HG03064 (cell line): Measurements from ENCODE around the gene KPNB1.

Experiments used
- ATAC-seq: cut with Tn5 transposase; IDR thresholded peaks from one replicate; pipeline ENCODE4 v1.9.1; 2021; ENCODE audit warnings: low read depth; ENCODE audit not compliant: unreplicated experiment

KPNB1 gene

DNA sequence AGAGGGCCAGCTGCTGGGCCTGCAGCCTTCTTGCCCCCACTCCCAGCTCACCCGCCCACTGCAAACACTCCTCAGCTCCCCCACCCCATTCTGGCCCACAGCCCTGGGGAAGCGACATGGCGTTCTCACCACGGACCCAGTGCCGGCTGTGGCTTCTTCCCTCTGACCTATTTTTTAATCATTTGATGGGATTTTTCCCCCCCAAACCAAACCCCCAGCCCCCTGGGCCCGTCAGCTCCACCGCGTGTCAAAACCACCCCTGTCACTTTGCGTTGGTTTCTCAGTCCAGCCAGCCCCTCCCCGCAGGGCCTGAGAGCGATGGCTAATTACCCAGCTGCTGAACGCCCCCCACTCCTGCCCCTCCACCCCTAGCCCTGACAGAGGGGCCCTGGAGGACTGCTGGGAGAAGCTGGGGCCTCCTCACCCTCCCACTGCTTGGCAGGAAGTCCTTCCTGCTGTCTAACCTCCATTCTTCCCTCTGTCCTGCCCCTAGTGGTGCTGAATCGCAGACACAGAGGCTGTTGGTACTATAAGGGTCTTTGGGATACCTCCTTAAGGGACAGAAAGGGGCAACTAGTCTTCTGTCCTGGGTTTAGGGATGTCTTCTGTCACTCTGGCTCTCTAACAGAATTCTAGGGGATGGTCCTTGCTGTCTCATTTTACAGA, 75.9 kb downstream of the KPNB1 start:
- no peak for ATAC-seq

DNA sequence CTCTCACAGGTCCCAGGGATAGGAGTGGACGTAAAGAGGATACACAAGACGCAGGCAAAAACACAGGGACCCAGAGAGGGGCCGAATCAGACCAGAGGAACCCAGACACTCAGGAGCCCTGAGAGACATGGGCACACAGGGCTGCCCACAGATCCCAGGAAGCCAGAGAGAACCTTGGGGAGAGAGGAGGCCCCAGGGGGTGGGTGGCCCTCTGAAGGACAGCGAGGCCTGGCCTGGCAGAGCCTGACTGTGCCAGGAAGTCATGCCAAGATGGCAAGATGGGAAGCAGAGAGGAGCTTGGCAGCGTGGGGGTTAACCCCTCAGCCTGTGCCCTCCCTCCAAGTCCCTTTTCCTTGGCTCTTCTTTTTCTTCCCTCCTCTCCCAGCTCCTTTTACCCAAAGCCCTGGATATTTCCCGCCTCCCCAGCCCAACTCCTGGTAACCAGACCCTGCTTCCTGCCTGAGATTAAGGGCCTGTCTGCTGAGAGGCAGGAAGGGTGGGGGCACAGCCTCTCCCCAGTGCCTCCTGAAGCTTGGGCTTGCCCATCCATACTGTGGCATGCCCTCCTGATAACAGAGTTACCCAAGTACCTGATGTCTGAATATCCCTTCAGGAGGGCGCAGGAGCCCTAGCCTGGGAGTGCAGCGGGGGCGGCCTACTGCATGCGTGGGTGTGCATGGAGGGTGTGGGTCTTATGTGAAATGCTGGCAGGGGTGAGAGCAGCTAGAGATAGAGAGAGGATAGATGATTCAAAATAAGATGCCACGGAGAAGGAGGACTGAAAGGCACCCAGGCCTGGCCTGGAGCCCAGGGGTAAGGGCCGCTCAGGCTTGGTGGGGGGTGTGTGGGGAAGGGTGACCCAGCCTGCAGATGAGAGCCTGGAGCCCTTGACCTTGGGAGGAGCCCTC, 77.3 kb downstream of the KPNB1 start:
- ATAC-seq: no peak

DNA sequence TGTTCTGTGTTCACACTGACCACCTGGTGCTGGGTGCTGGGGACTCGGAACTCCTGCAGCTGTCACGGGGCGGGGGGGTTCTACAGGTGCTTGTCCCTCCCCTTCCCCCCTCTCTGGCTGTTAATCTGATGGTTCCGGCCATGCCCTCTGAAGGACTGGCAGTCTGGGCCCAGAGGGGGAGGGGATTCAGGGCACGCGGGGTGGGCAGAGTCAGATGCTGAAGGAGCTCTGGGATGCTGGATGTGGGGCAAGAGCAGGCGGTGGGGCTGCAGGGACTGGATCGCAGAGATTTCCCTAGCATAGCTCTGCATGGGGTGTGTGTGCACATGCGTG, 78.0 kb downstream of the KPNB1 start:
- ATAC-seq: no peak

GRCh38 chr17:47728214-47728877, 78.6 kb downstream of the KPNB1 start:
- ATAC-seq: no peak

GRCh38 chr17:47729476-47729875, 79.8 kb downstream of the KPNB1 start:
- ATAC-seq: no peak

DNA sequence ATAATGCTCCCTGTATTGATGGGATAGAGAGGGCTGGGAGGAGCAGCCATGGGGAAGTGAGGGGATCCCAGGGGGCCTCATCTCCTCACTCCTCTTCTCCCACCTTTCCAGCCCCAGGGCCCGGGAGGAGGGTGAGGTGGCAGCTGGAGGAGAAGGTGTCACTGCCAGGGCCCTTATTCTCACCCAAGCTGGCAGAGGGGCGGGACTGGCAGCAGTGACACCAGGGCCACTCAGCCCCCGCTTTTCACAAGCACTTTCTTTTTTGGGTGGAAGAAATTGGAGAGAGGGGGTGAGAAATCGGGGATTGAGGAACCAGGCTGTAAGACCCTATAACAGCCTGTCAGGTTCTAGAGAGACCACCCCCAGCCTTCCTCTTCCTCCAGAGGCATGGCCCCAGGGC, 81.0 kb downstream of the KPNB1 start:
- ATAC-seq: no peak

DNA sequence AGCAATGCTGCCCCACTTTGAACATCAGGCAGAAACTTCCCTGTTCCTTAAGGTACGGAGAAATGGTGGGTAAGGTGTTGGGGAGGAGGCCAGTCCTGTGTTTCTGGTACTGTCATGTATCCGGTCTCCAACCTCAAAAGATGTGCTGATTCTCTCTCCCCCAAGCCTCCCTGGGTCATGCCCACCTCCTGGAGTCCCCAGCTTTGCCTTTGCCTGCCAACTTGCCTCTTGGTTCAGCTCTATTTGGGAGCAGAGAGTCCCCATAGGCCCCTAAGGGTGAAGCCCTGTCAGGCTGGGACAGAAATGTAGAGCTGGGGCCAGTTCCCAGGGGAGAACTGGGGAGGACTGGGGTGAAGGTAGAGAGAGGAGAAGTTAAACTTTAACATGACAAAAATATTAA, 81.7 kb downstream of the KPNB1 start:
- ATAC-seq: no peak

DNA sequence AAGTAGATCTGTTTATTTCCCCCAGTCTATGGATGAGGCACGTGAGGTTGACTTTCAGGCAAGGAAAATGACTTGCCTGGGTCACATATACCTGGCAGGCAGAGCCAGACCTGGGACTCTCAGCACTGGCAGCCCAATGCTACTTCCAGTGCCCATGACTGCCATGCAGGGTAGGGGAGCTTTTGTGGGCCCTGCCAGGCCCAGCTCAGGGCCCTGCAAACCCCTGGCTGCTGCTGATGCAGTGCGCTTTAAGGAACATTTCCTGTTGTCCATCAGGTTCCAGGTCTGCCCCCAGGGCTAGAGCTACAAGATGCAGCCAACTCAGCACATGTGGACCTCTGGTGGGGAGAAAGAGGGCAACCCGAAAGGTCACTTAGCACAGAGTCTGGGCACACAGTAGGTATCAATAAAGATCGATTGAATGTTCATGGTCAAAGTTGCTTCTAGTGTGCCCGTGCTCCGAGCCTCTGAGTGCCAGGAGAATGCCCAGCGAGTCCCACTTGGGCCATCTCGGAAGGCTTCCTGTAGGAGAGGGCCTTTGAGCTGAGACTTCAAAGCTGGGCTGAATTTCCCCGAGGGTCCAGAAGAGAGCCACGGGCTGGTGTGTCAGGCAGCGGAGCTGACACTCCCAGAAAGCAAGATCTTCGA, 82.8 kb downstream of the KPNB1 start:
- no peak for ATAC-seq

- ATAC-seq: peak; percentile 42
Measured at GRCh38 chr17:47733047-47733673, 83.4 kb downstream of the KPNB1 start, which contains the start of gene TBX21. Gene TBX21 (plus strand): TSS chr17:47733236. CDS start chr17:47733455, 219 bp downstream.

GRCh38 chr17:47733674-47734410, 84.1 kb downstream of the KPNB1 start:
- ATAC-seq: peak; percentile 17

- no peak for ATAC-seq
Measured at GRCh38 chr17:47735139-47735464, 85.4 kb downstream of the KPNB1 start.
